Small intestine (tissue), 7 donors: Measurements from ENCODE around the gene VIPR1. TPM values are rescaled to one million over a fixed set of nuclear protein-coding genes. Genes with fewer than 3 reads are reported as not detected.
A peak's percentile ranks its signal among the peaks of the same experiment; 100 is the strongest.

Experiments
- DNase-seq, 2 donors: peaks; one replicate each; pipeline versions ENCODE4 v3.0.0 to v3.0.0-alpha.2; 2013
- FAIRE-seq: peaks from 2 replicates; lab custom pipeline; 2012; peaks lifted over from hg19 to GRCh38; lab: Jason Lieb, UNC
- H3K27ac ChIP-seq, 3 donors: one replicate each; pipeline ENCODE4 v1.5.1; 2013; ENCODE audit warnings: low read length in 2 of 3, mild to moderate bottlenecking in 2 of 3, control low read depth in 1 of 3, inconsistent platforms in 1 of 3, low read depth in 1 of 3, moderate library complexity in 1 of 3
- H3K27me3 ChIP-seq, 3 donors: one replicate each; pipeline ENCODE4 v1.6.1; 2013; ENCODE audit warnings: low read length in 3 of 3, inconsistent platforms in 1 of 3; ENCODE audit not compliant: control insufficient read depth in 3 of 3, insufficient read depth in 3 of 3
- H3K36me3 ChIP-seq, 3 donors: one replicate each; pipeline ENCODE4 v1.6.1; 2013; ENCODE audit warnings: low read length in 3 of 3, inconsistent platforms in 1 of 3, low read depth in 1 of 3, mild to moderate bottlenecking in 1 of 3, moderate library complexity in 1 of 3; ENCODE audit not compliant: control insufficient read depth in 3 of 3, insufficient read depth in 2 of 3
- H3K4me1 ChIP-seq, 3 donors: one replicate each; pipeline ENCODE4 v1.6.1; 2013; ENCODE audit warnings: low read length in 2 of 3, inconsistent platforms in 1 of 3, low read depth in 1 of 3, mild to moderate bottlenecking in 1 of 3, moderate library complexity in 1 of 3; ENCODE audit not compliant: control insufficient read depth in 3 of 3, insufficient read depth in 2 of 3
- H3K4me3 ChIP-seq, 3 donors: one replicate each; pipeline ENCODE4 v1.5.1; 2013; ENCODE audit warnings: low read length in 3 of 3, control low read depth in 1 of 3, inconsistent platforms in 1 of 3, low read depth in 1 of 3, mild to moderate bottlenecking in 1 of 3, moderate library complexity in 1 of 3
- H3K9me3 ChIP-seq, 2 donors: one replicate each; pipeline ENCODE4 v1.6.1; 2013; ENCODE audit warnings: low read depth in 1 of 2, low read length in 1 of 2; ENCODE audit not compliant: control insufficient read depth in 2 of 2, insufficient read depth in 1 of 2
- WGBS, 3 donors: extraction: QIAGEN DNeasy Blood & Tissue Kit; methylation state at CpG; one replicate each; pipeline ENCODE4 v1.1.7; 2013; 5-methylcytosine and 5-hydroxymethylcytosine counted together
- polyA plus RNA-seq, 4 donors: library from polyadenylated mRNA; stranded (reverse) in 3 of 4; unstranded in 1 of 4; fragments of 200-250 nt in 3 of 4; fragments of 120-200 nt in 1 of 4; gene quantifications; one replicate each; pipeline versions ENCODE4 v1.2.1 to v1.2.3, GENCODE V29; 2013
- donor health status: healthy with polysubstance abuse.
- donor health status: control.
- donor health status: control.
- donor health status: Bipolar disorder and iron deficiency.
- donor health status: healthy.

The VIPR1 gene
- polyA plus RNA-seq, 4 donors, result 32.1 to 114 (median 75.8) TPM

- no peak for FAIRE-seq
- Histone ChIP-seq H3K4me1 (peaks cover 0 to 13% (median 3%) of the 10 kb centered on the region in 3 donors), H3K27ac (no peak overlapping the region), H3K36me3 (peaks cover 0 to 87% (median 11%) of the 10 kb centered on the region in 3 donors), H3K27me3 (no peaks in the 10 kb centered on the region), H3K9me3 (no peaks in the 10 kb centered on the region), H3K4me3 (no peak overlapping the region)
- no peak for DNase-seq
- WGBS, 3 donors, result 74 to 98% (median 83%) methylated on average over 4 of the region's 4 CpGs
These were observed 22.8 kb downstream of the VIPR1 start for GRCh38 chr3:42525212-42525611.

DNA sequence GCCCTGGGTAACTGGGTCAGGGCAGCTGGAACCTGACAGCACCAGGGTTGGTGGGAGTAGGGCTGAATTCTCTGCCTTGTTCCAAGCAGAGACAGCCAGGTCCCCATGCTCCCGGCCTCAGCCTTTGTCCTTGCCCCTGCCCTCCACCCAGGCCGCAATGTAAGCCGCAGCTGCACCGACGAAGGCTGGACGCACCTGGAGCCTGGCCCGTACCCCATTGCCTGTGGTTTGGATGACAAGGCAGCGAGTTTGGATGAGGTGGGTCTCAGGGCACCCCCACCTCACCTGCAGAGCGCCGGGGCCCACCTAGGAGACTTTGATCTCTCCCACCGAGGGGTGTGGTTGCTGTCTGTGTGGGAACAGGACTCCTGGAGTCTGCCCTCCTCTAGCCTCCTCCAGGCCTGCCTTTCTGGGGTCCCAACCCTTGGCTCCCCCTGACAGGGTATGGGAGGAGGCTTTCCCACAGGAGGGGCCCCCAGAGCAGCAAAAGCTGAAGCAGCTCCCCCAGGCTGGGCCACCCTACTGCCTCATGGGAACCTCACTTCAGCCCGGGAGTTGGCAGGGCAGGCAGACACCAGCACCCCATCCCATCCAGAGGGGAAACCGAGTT lies 23.4 kb downstream of the VIPR1 start:
- Histone ChIP-seq H3K27me3 (no peaks in the 10 kb centered on the region), H3K27ac (no peak overlapping the region), H3K4me1 (peaks cover 0 to 13% (median 0%) of the 10 kb centered on the region in 3 donors), H3K36me3 (peaks cover 0 to 85% (median 10%) of the 10 kb centered on the region in 3 donors), H3K4me3 (no peak overlapping the region), H3K9me3 (no peaks in the 10 kb centered on the region)
- 87 to 88% (median 87%) methylated on average over 10 to 13 of the region's 13 CpGs for WGBS, 3 donors
- FAIRE-seq, result no peak
- peak in 1 of 2 donors; percentile 26 for DNase-seq

DNA sequence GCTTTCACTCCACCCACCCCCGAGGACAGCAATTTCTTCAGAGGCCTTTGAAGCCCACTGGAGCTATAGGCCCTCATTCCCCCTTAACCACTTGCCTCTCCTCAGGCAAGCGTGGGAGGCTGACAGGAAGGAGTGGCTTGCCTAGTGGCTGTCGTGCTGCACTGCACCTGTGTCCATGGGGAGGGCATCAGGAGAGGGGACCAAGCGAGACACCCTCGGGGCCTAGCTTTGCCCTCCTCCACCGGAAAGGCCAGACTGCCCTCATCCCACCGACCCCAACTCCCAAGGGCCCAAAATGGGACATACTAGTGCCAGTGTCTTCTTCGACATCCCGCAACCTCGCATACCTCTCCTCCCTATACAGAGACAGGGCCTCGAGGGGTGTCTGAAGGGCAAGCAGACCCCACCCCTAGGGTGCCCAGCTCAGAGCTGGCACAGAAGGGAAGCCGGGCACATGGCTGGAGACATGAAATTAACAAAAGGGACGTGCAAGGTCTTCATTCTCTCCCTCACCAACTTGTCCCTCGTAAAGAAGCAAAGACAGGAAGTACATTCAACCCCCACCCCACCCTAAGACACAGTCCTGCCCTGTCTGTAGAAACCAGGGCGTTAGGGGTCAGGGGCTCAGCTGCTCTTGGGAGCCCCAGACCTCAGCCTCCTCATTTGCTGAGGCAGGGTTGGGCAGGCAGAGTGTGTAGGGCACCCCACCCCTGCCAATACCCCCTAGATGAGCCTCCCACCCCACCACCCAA lies 24.3 kb downstream of the VIPR1 start:
- FAIRE-seq (no peak), DNase-seq (no peak)
- Histone ChIP-seq H3K36me3 (peaks cover 0 to 88% (median 11%) of the 10 kb centered on the region in 3 donors), H3K4me3 (no peak overlapping the region), H3K27ac (no peak overlapping the region), H3K4me1 (peaks cover 0 to 13% (median 0%) of the 10 kb centered on the region in 3 donors), H3K9me3 (no peaks in the 10 kb centered on the region), H3K27me3 (no peaks in the 10 kb centered on the region)
- WGBS, 3 donors, result 72 to 84% (median 80%) methylated on average over 15 of the region's 15 CpGs

GRCh38 chr3:42527368-42527917 lies 25.0 kb downstream of the VIPR1 start:
- no peaks in the 10 kb centered on the region for H3K9me3 ChIP-seq
- 83 to 92% (median 92%) methylated on average over 10 to 11 of the region's 11 CpGs for WGBS, 3 donors
- FAIRE-seq (no peak), DNase-seq (no peak)
- H3K27ac ChIP-seq, result no peak overlapping the region
- H3K36me3 ChIP-seq, result peaks cover 0 to 93% (median 14%) of the 10 kb centered on the region in 3 donors
- peaks cover 0 to 13% (median 0%) of the 10 kb centered on the region in 3 donors for H3K4me1 ChIP-seq
- H3K4me3 ChIP-seq, result no peak overlapping the region
- H3K27me3 ChIP-seq, result no peaks in the 10 kb centered on the region

GRCh38 chr3:42529468-42529867 lies 27.0 kb downstream of the VIPR1 start:
- no peaks in the 10 kb centered on the region for H3K27me3 ChIP-seq
- no peak for FAIRE-seq
- 68 to 92% (median 72%) methylated on average over 2 of the region's 2 CpGs for WGBS, 3 donors

DNA sequence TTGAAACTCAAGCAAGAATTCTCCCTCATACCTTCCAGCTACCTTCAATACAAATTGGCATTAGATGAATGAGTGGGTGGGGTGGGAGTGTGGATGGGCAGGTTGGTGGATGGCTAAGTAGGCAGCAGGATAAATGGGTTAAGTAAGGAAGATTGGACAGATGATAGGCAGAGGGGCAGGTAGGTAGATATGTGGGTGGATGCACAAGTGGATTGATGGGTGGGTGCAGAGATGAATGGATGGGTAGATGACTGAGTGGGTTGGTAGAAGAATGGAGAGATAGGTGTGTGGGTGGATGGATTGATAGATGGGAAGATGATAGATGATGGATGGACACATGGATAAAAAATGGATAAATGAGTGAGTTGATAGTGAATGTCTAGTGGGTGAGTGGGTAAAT lies 27.6 kb downstream of the VIPR1 start:
- Histone ChIP-seq H3K4me1 (peaks cover 0 to 8% (median 0%) of the 10 kb centered on the region in 3 donors), H3K9me3 (no peaks in the 10 kb centered on the region), H3K27me3 (no peaks in the 10 kb centered on the region), H3K36me3 (peaks cover 0 to 90% (median 8%) of the 10 kb centered on the region in 3 donors), H3K27ac (no peak overlapping the region), H3K4me3 (no peak overlapping the region)
- FAIRE-seq (no peak), DNase-seq (no peak)

More at GRCh38 chr3:42529468-42529867, 27.0 kb downstream of the VIPR1 start:
- DNase-seq, result no peak
- no peak overlapping the region for H3K4me3 ChIP-seq
- H3K27ac ChIP-seq, result no peak overlapping the region
- peaks cover 0 to 8% (median 0%) of the 10 kb centered on the region in 3 donors for H3K4me1 ChIP-seq
- peaks cover 0 to 88% (median 8%) of the 10 kb centered on the region in 3 donors for H3K36me3 ChIP-seq
- no peaks in the 10 kb centered on the region for H3K9me3 ChIP-seq

DNA sequence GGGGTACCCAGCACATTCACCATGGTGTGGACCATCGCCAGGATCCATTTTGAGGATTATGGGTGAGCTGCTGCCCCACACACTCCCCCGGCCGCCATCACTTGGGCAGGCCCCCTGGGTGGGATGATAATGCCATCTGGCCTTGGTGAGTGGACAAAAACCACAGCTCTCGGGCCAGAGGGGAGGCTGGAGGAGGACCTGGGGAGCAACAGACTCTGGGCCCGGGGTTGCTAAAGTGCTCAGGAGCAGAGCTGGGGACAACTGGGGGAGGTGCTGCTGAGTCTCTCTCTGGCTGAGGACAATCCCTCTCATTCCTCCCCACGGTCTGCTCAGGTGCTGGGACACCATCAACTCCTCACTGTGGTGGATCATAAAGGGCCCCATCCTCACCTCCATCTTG lies 29.0 kb downstream of the VIPR1 start:
- Histone ChIP-seq H3K36me3 (peaks cover 0 to 82% (median 8%) of the 10 kb centered on the region in 3 donors), H3K9me3 (no peaks in the 10 kb centered on the region), H3K4me1 (no peaks in the 10 kb centered on the region), H3K4me3 (no peak overlapping the region), H3K27ac (no peak overlapping the region), H3K27me3 (no peaks in the 10 kb centered on the region)
- DNase-seq, result no peak
- FAIRE-seq, result no peak
- WGBS, 3 donors, result 85 to 92% (median 90%) methylated on average over 6 of the region's 6 CpGs

GRCh38 chr3:42532229-42532628 lies 29.8 kb downstream of the VIPR1 start:
- WGBS, 3 donors, result 87 to 91% (median 89%) methylated on average over 4 of the region's 4 CpGs
- DNase-seq, result no peak
- FAIRE-seq, result no peak
- H3K9me3 ChIP-seq, result no peaks in the 10 kb centered on the region
- H3K36me3 ChIP-seq, result peaks cover 0 to 79% (median 5%) of the 10 kb centered on the region in 3 donors
- H3K4me3 ChIP-seq, result no peak overlapping the region
- no peaks in the 10 kb centered on the region for H3K4me1 ChIP-seq
- no peak overlapping the region for H3K27ac ChIP-seq
- no peaks in the 10 kb centered on the region for H3K27me3 ChIP-seq
